ENCODE results near the gene CDCA5.

DNA sequence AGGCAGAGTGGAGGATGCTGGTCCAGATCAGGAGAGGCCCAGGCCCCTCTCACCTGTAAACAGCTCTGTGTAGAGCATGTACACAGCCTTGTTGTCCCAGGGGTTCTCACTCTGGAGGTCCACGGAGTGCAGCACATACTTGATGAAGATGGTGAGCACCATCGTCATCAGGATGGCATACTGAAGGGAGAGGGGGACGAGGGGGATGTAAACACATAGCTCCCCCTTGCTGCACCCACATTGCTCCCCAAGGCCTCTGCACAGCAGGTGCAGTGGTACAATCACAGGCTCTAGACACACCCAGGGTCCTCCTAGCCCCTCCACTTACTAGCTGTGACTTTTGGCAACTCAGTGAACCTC lies 47.6 kb upstream of the CDCA5 start:
- TF ChIP-seq SP1 (IDR thresholded peaks at IDR 0.05; ENCODE audit: low read depth): no peak
- TF ChIP-seq, protein P1, sequence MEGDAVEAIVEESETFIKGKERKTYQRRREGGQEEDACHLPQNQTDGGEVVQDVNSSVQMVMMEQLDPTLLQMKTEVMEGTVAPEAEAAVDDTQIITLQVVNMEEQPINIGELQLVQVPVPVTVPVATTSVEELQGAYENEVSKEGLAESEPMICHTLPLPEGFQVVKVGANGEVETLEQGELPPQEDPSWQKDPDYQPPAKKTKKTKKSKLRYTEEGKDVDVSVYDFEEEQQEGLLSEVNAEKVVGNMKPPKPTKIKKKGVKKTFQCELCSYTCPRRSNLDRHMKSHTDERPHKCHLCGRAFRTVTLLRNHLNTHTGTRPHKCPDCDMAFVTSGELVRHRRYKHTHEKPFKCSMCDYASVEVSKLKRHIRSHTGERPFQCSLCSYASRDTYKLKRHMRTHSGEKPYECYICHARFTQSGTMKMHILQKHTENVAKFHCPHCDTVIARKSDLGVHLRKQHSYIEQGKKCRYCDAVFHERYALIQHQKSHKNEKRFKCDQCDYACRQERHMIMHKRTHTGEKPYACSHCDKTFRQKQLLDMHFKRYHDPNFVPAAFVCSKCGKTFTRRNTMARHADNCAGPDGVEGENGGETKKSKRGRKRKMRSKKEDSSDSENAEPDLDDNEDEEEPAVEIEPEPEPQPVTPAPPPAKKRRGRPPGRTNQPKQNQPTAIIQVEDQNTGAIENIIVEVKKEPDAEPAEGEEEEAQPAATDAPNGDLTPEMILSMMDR (IDR thresholded peaks at IDR 0.05 in 2 of 3, conservative IDR thresholded peaks at IDR 0.05 in 1 of 3; ENCODE audit: borderline replicate concordance in 1 of 3, insufficient read depth in 1 of 3, low read depth in 2 of 3, low read length in 2 of 3): no peak
- no peak for TF ChIP-seq REST (IDR thresholded peaks at IDR 0.05; ENCODE audit: low read depth)
